Uterine smooth muscle cell (primary cell): ENCODE results near the gene LSM8. TPM values are rescaled to one million over a fixed set of nuclear protein-coding genes. Genes with fewer than 3 reads are reported as not detected.

Experiments used
- total RNA-seq: library from RNA; depleted of rRNA; stranded (reverse); fragments of >200 nt; gene quantifications from 2 replicates; pipeline ENCODE4 v1.2.3, GENCODE V29; 2014

The LSM8 gene
- total RNA-seq: 36.0 and 54.7 TPM in 2 replicates

GRCh38 chr7:118183786-118184564 is at the start of gene LSM8:
LSM8 (plus strand) TSS chr7:118184164; CDS start chr7:118184224, 60 bp downstream.

GRCh38 chr7:118224521-118224920 is 40.6 kb downstream of the LSM8 start, which contains the start of gene ANKRD7:
ANKRD7 (plus strand) TSS chr7:118224704; CDS start chr7:118224831, 127 bp downstream.

Other genes with a start within 250 kb of the LSM8 start
- gene ANKRD7, start 40.5 kb downstream of the LSM8 start, total RNA-seq: 1.5 and 1.9 TPM in 2 replicates